Cardiac fibroblast (primary cell): ENCODE measurements around the gene CENPVL1.

Experiments used
- DNase-seq, 2 donors: peaks; one replicate each; pipeline versions ENCODE4 v3.0.0 to v3.0.0-alpha.2; 2010; ENCODE audit warnings: low read depth in 2 of 2
- H3K4me3 ChIP-seq, 2 donors: replicated peaks in 1 of 2; 1 replicate in 1 of 2; 2 replicates in 1 of 2; pipeline ENCODE4 v1.5.1; 2011; ENCODE audit warnings: low read depth in 2 of 2, low read length in 2 of 2, mild to moderate bottlenecking in 2 of 2, moderate library complexity in 1 of 2
- TF ChIP-seq, protein P1 (sequence below): IDR thresholded peaks from one replicate; pipeline ENCODE4 v1.5.1; 2011; ENCODE audit warnings: low read depth, mild to moderate bottlenecking, low read length, inconsistent platforms

Gene CENPVL1

DNA sequence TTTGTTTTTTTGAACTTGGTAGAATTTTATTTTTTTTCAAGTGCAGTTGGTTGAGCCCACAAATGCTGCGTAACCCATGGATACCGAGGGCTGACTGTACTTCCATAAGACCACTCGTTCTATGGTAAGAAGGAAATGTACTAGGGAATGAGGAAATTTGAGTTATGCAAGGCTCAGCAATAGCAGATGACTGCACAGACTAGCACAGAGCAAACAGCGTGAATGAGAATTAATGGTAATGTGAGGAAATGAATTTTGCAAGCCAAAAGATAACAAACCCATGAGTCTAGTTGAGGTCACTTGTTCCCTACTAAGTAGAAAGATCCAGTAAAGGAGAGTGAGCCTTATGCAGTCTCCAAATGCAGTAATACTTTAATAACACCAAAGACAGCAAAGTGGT is 50.3 kb downstream of the CENPVL1 start:
- TF ChIP-seq, protein P1, sequence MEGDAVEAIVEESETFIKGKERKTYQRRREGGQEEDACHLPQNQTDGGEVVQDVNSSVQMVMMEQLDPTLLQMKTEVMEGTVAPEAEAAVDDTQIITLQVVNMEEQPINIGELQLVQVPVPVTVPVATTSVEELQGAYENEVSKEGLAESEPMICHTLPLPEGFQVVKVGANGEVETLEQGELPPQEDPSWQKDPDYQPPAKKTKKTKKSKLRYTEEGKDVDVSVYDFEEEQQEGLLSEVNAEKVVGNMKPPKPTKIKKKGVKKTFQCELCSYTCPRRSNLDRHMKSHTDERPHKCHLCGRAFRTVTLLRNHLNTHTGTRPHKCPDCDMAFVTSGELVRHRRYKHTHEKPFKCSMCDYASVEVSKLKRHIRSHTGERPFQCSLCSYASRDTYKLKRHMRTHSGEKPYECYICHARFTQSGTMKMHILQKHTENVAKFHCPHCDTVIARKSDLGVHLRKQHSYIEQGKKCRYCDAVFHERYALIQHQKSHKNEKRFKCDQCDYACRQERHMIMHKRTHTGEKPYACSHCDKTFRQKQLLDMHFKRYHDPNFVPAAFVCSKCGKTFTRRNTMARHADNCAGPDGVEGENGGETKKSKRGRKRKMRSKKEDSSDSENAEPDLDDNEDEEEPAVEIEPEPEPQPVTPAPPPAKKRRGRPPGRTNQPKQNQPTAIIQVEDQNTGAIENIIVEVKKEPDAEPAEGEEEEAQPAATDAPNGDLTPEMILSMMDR = no peak
- no peak overlapping the region for H3K4me3 ChIP-seq
- no peak for DNase-seq
